Common myeloid progenitor, CD34-positive (primary cell): Measurements from ENCODE around the gene RUNX3. TPM values are rescaled to one million over a fixed set of nuclear protein-coding genes. Genes with fewer than 3 reads are reported as not detected.
"Not testable (repeated sequence)": the region's sequence is repeated elsewhere in the genome, so short reads cannot be mapped to it uniquely, and the experiment has no call there.

Experiments
- CTCF ChIA-PET: fragments of 350-600 bp; sonication (Branson Sonifier 250); formaldehyde crosslinking; loops from one replicate; lab custom pipeline; 2021; ENCODE audit warnings: antibody characterized with exemption; lab: Charles Lee
- POLR2A ChIA-PET: fragments of 350-600 bp; sonication (Branson Sonifier 250); formaldehyde crosslinking; loops from one replicate; lab custom pipeline; 2021; ENCODE audit warnings: antibody characterized with exemption; lab: Charles Lee
- DNase-seq, 3 donors: peaks; one replicate each; pipeline versions ENCODE4 v3.0.0 to v3.0.0-alpha.2; 2013
- H3K27ac ChIP-seq, 2 experiments: 1 replicate in 1 of 2; 2 replicates in 1 of 2; pipeline ENCODE4 v1.7.0; 2013; ENCODE audit warnings: inconsistent platforms in 2 of 2, low read length in 2 of 2, mild to moderate bottlenecking in 2 of 2, low read depth in 1 of 2, moderate library complexity in 1 of 2; ENCODE audit not compliant: severe bottlenecking in 2 of 2, insufficient read depth in 1 of 2, poor library complexity in 1 of 2
- H3K27me3 ChIP-seq, 5 experiments: replicated peaks in 2 of 5; 1 replicate in 3 of 5; 2 replicates in 2 of 5; pipeline versions ENCODE4 v1.6.1 to v1.7.0; 2013; ENCODE audit warnings: low read length in 4 of 5, mild to moderate bottlenecking in 2 of 5, moderate library complexity in 2 of 5, inconsistent platforms in 1 of 5; ENCODE audit not compliant: insufficient read depth in 5 of 5, control insufficient read depth in 4 of 5
- H3K36me3 ChIP-seq, 4 experiments: 1 replicate in 2 of 4; 2 replicates in 2 of 4; pipeline versions ENCODE4 v1.6.1 to v1.7.0; 2013; ENCODE audit warnings: low read length in 3 of 4, control low read depth in 1 of 4, mild to moderate bottlenecking in 1 of 4; ENCODE audit not compliant: control insufficient read depth in 4 of 4, insufficient read depth in 4 of 4
- H3K4me1 ChIP-seq, 4 experiments: 1 replicate in 3 of 4; 2 replicates in 1 of 4; pipeline versions ENCODE4 v1.6.1 to v1.7.1; 2013; ENCODE audit warnings: low read length in 3 of 4, mild to moderate bottlenecking in 3 of 4, control low read depth in 1 of 4, inconsistent platforms in 1 of 4, moderate library complexity in 1 of 4; ENCODE audit not compliant: control insufficient read depth in 4 of 4, insufficient read depth in 4 of 4; ENCODE audit errors: control extremely low read depth in 1 of 4
- H3K4me3 ChIP-seq, 7 experiments: 1 replicate in 4 of 7; 2 replicates in 3 of 7; pipeline versions ENCODE4 v1.5.1 to v1.7.0; 2013; ENCODE audit warnings: mild to moderate bottlenecking in 7 of 7, low read length in 6 of 7, moderate library complexity in 6 of 7, inconsistent platforms in 2 of 7, low read depth in 2 of 7, control low read depth in 1 of 7; ENCODE audit not compliant: insufficient read depth in 4 of 7, control insufficient read depth in 1 of 7; ENCODE audit errors: extremely low read depth in 1 of 7
- H3K9me3 ChIP-seq, 5 experiments: 1 replicate in 4 of 5; 2 replicates in 1 of 5; pipeline versions ENCODE4 v1.6.1 to v1.7.1; 2013; ENCODE audit warnings: low read length in 4 of 5, mild to moderate bottlenecking in 2 of 5, inconsistent platforms in 1 of 5, low read depth in 1 of 5, moderate library complexity in 1 of 5; ENCODE audit not compliant: control insufficient read depth in 4 of 5, insufficient read depth in 2 of 5; ENCODE audit errors: control extremely low read depth in 1 of 5
- WGBS: methylation state at CpG from one replicate; pipeline ENCODE4 v1.1.5; 2013; ENCODE audit not compliant: insufficient coverage; 5-methylcytosine and 5-hydroxymethylcytosine counted together
- polyA plus RNA-seq: library from polyadenylated mRNA; unstranded; fragments of 120-200 nt; gene quantifications from one replicate; pipeline ENCODE4 v1.2.1, GENCODE V29; 2013

Gene RUNX3
- polyA plus RNA-seq = 26.8 TPM

- no peaks in the 10 kb centered on the region for H3K27me3 ChIP-seq
- ChIA-PET CTCF (interaction anchor here (0.8 to 4.1 kb wide), 9 partner anchors 9 to 276 kb away, joined by 3 to 24 read pairs (median 4); no protein-coding TSS in a partner anchor), POLR2A (interaction anchor here (0.7 to 2.9 kb wide), 9 partner anchors 16 to 302 kb away, joined by 3 to 19 read pairs (median 3); partner anchors contain the start of gene SYF2)
- WGBS = 30% methylated on average over 85 of the region's 88 CpGs
- peaks cover 6 to 70% (median 46%) of the 10 kb centered on the region in 4 experiments for H3K4me1 ChIP-seq
- H3K9me3 ChIP-seq = no peaks in the 10 kb centered on the region
- H3K27ac ChIP-seq = peak within 1 kb of the TSS; percentile 72 to 84
- H3K4me3 ChIP-seq = peak within 1 kb of the TSS; percentile 76 to 95 (median 85)
- DNase-seq = peak; percentile 89 to 94 (median 93)
- peaks cover 4 to 23% (median 11%) of the 10 kb centered on the region in 4 experiments for H3K36me3 ChIP-seq
Observed at GRCh38 chr1:24930260-24931145, at the start of gene RUNX3. Gene RUNX3 (minus strand): TSS chr1:24930276. CDS start chr1:24929868, 408 bp downstream.

- CTCF ChIA-PET = interaction anchor here (1.0 to 3.0 kb wide), 2 partner anchors 12 to 17 kb away, joined by 3 to 11 read pairs; no protein-coding TSS in a partner anchor
- DNase-seq = not testable (repeated sequence)
Observed at GRCh38 chr1:24979232-24979631, 49.2 kb upstream of the RUNX3 start.

GRCh38 chr1:24978383-24979032, 48.4 kb upstream of the RUNX3 start:
- Histone ChIP-seq H3K9me3 (peaks cover 0 to 20% (median 13%) of the 10 kb centered on the region in 5 experiments), H3K27ac (no peak overlapping the region), H3K36me3 (no peaks in the 10 kb centered on the region), H3K4me1 (peaks cover 0 to 34% (median 10%) of the 10 kb centered on the region in 4 experiments), H3K4me3 (no peak overlapping the region), H3K27me3 (no peaks in the 10 kb centered on the region)
- WGBS = 57% methylated on average over 9 of the region's 9 CpGs
- POLR2A ChIA-PET = no interaction called here
- peak in 2 of 3 donors; percentile 30 to 31 for DNase-seq
- CTCF ChIA-PET = interaction anchor here (0.7 to 3.0 kb wide), 4 partner anchors 9 to 18 kb away, joined by 3 to 11 read pairs (median 3); no protein-coding TSS in a partner anchor

More at GRCh38 chr1:24979232-24979631, 49.2 kb upstream of the RUNX3 start:
- peaks cover 0 to 35% (median 10%) of the 10 kb centered on the region in 4 experiments for H3K4me1 ChIP-seq
- peaks cover 0 to 20% (median 13%) of the 10 kb centered on the region in 5 experiments for H3K9me3 ChIP-seq
- H3K27ac ChIP-seq, H3K36me3 ChIP-seq, H3K27me3 ChIP-seq, H3K4me3 ChIP-seq, POLR2A ChIA-PET: not testable (repeated sequence)
- WGBS = 100% methylated on average over 2 of the region's 4 CpGs

DNA sequence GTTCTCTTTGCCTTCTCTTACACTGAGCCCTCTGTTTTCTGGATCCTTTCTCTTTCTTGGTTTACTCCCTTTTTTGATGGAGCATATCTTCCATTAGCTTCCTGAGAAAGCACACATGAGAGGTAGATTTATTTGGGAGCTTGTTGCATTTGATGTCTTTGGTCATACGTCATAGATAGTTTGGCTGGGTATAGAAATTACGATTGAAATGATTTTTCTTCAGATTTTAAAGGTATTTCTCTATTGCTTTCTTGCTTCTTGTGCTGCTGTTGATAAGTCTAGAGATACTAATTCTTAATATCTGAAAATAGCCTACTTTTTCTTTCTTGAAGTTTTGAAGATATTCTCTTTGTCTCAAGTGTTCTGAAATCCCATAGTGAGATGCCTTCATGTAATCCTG, 45.3 kb upstream of the RUNX3 start:
- Histone ChIP-seq H3K27ac (no peak overlapping the region), H3K9me3 (peaks cover 0 to 20% (median 13%) of the 10 kb centered on the region in 5 experiments), H3K36me3 (no peaks in the 10 kb centered on the region), H3K4me1 (peaks cover 0 to 45% (median 25%) of the 10 kb centered on the region in 4 experiments), H3K27me3 (no peaks in the 10 kb centered on the region), H3K4me3 (no peak overlapping the region)
- POLR2A ChIA-PET = no interaction called here
- no CpG with 5 or more reads among the region's 2 CpGs for WGBS
- DNase-seq = no peak
- CTCF ChIA-PET = interaction anchor here (1.5 to 2.6 kb wide), 3 partner anchors 9 to 63 kb away, joined by 4 to 10 read pairs (median 7); no protein-coding TSS in a partner anchor

GRCh38 chr1:24973315-24973714, 43.2 kb upstream of the RUNX3 start:
- no peak for DNase-seq
- H3K4me3 ChIP-seq = no peak overlapping the region
- H3K9me3 ChIP-seq = peaks cover 0 to 20% (median 13%) of the 10 kb centered on the region in 5 experiments
- no peaks in the 10 kb centered on the region for H3K27me3 ChIP-seq
- no peak overlapping the region for H3K27ac ChIP-seq
- ChIA-PET POLR2A (interaction anchor here (0.6 kb wide), 1 partner anchor 143 kb away, joined by 3 read pairs; no protein-coding TSS in a partner anchor), CTCF (interaction anchor here (0.7 to 2.6 kb wide), 4 partner anchors 12 to 65 kb away, joined by 3 to 10 read pairs (median 6); no protein-coding TSS in a partner anchor)
- no peaks in the 10 kb centered on the region for H3K36me3 ChIP-seq
- peaks cover 0 to 48% (median 23%) of the 10 kb centered on the region in 4 experiments for H3K4me1 ChIP-seq
- WGBS = 100% methylated on average over 2 of the region's 5 CpGs

DNA sequence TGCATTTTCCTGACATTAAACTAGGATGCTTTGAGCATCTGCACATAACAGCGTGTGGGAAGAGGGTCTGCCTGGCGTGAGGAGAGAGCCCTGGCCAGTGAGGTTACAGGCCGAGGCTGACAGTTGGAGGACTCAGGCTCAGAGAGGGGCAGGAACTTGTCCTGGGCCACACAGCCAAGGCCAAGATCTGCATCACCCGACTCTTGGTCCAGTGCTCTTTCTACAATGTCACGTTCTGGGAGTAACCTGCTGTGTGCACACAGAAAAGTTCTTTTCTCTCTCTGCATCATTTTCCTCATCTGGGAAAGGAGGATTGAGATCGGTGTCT, 42.8 kb upstream of the RUNX3 start:
- WGBS = 98% methylated on average over 4 of the region's 6 CpGs
- POLR2A ChIA-PET = no interaction called here

More for the DNA sequence above, 42.8 kb upstream of the RUNX3 start:
- Histone ChIP-seq H3K4me1 (peaks cover 0 to 44% (median 21%) of the 10 kb centered on the region in 4 experiments), H3K27ac (no peak overlapping the region), H3K4me3 (no peak overlapping the region), H3K36me3 (no peaks in the 10 kb centered on the region), H3K27me3 (no peaks in the 10 kb centered on the region), H3K9me3 (peaks cover 0 to 20% (median 13%) of the 10 kb centered on the region in 5 experiments)
- CTCF ChIA-PET = interaction anchor here (2.4 kb wide), 1 partner anchor 66 kb away, joined by 7 read pairs; no protein-coding TSS in a partner anchor
- no peak for DNase-seq
